Measurements from ENCODE around the gene TLN1. TPM values are rescaled to one million over a fixed set of nuclear protein-coding genes. Genes with fewer than 3 reads are reported as not detected.
A peak's percentile ranks its signal among the peaks of the same experiment; 100 is the strongest.

The TLN1 gene
- total and polyA plus RNA-seq, 2 donors (not counting 1 experiment from before 2014, with no cell fraction given), result 102 to 280 TPM

DNA sequence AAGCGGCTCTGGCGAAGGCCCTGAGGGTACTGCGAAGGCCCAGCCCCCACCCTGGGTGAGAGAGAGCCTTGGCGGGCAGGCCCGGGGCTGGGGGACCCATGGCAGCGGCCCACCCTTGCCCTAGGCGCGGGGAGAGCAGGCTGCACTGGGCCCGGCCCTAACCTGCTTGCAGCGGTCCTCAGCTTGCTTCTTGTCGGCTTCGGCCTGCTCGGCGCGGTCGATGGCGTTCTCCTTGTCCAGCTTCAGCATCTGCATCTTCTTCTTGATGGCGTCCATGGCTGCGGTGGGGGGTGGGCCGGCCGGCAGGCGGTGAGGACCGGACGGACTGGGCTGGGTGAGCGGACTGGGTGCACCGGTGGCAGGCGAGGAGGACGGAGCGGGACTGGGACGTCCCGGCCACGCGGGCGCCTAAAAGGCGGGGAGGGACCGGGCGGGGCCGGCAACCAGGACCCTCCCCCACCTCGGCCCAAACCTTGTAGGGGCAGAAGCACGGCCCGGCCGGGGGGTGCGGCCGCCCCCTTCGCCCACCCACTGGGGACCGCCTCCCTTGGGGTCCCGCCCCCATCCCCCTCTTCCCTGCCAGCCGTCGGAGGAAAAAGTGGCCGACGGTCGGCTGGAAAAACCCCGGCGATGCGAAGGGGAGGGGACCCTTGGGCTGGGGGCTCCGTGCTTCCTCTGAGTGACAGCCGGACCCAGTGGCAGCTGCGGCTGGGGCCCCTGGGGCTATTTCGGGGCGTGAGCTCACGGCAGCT, 42.3 kb downstream of the TLN1 start, which contains the start of gene TPM2:
Gene TPM2, minus strand, starts transcription at position 384 of the 752 bp plus-strand sequence. Its CDS starts 108 bp downstream, at position 276.
- Histone ChIP-seq H2AFZ (ENCODE audit: insufficient read depth, low read depth, low read length, poor library complexity, severe bottlenecking) (peak within 1 kb of the TSS; percentile 87), H3K9ac (ENCODE audit: low read length) (peak within 1 kb of the TSS; percentile 83), H3K4me2 (replicated peaks; ENCODE audit: low read depth, low read length, poor library complexity, severe bottlenecking) (peak within 1 kb of the TSS; percentile 99), H3K36me3 (replicated peaks in 1 of 2; ENCODE audit: control extremely low read depth in 1 of 2, control insufficient read depth in 1 of 2, extremely low read depth in 1 of 2, insufficient read depth in 2 of 2, low read length in 1 of 2) (no peaks in the 10 kb centered on the region), H3K4me3 (ENCODE audit: control extremely low read depth in 1 of 5, extremely low read depth in 1 of 5, insufficient read depth in 1 of 5, low read depth in 2 of 5, low read length in 4 of 5) (peak within 1 kb of the TSS; percentile 56 to 89 (median 67)), H4K20me1 (ENCODE audit: control insufficient read depth, insufficient read depth, low read length, poor library complexity, severe bottlenecking) (no peaks in the 10 kb centered on the region), H3K4me1 (ENCODE audit: control insufficient read depth in 2 of 2, insufficient read depth in 2 of 2, low read length in 2 of 2) (peaks cover 3 to 17% of the 10 kb centered on the region in 2 donors), H3K79me2 (ENCODE audit: control insufficient read depth, insufficient read depth, low read length) (no peaks in the 10 kb centered on the region), H3K9me3 (ENCODE audit: control extremely low read depth in 1 of 3, control insufficient read depth in 2 of 3, insufficient read depth in 1 of 3, low read length in 2 of 3) (no peaks in the 10 kb centered on the region), H3K27ac (ENCODE audit: low read length in 2 of 2) (peak within 1 kb of the TSS in 1 of 2 donors; percentile 65), H3K27me3 (replicated peaks in 1 of 4; ENCODE audit: control extremely low read depth in 1 of 4, control insufficient read depth in 3 of 4, insufficient read depth in 4 of 4, low read length in 3 of 4) (no peaks in the 10 kb centered on the region)
- no peak for DNase-seq
- CTCF ChIA-PET, result interaction anchor here (0.7 to 10.0 kb wide), 9 partner anchors 10 to 75 kb away, joined by 3 to 195 read pairs (median 7); partner anchors contain the start of genes CCDC107, CD72, CREB3 and RMRP
- peaks cover 11% of the 10 kb centered on the region for H3K4me1 Mint-ChIP-seq
- WGBS (ENCODE audit: insufficient coverage), result 43% methylated on average over 61 of the region's 61 CpGs
- intact Hi-C loops (cut with micrococcal nuclease), result loop anchor here (1.0 kb wide), 1 partner anchor 30 kb away; no protein-coding TSS in a partner anchor
- peak within 1 kb of the TSS; percentile 72 for H3K27ac Mint-ChIP-seq
- H3K9me3 Mint-ChIP-seq (ENCODE audit: insufficient read depth), result no peaks in the 10 kb centered on the region
- POLR2A ChIA-PET, result interaction anchor here (0.7 to 2.5 kb wide), 6 partner anchors 12 to 43 kb away, joined by 3 to 11 read pairs (median 3); partner anchors contain the start of genes CA9, CCDC107, CREB3 and RMRP
- TF ChIP-seq, protein P1, sequence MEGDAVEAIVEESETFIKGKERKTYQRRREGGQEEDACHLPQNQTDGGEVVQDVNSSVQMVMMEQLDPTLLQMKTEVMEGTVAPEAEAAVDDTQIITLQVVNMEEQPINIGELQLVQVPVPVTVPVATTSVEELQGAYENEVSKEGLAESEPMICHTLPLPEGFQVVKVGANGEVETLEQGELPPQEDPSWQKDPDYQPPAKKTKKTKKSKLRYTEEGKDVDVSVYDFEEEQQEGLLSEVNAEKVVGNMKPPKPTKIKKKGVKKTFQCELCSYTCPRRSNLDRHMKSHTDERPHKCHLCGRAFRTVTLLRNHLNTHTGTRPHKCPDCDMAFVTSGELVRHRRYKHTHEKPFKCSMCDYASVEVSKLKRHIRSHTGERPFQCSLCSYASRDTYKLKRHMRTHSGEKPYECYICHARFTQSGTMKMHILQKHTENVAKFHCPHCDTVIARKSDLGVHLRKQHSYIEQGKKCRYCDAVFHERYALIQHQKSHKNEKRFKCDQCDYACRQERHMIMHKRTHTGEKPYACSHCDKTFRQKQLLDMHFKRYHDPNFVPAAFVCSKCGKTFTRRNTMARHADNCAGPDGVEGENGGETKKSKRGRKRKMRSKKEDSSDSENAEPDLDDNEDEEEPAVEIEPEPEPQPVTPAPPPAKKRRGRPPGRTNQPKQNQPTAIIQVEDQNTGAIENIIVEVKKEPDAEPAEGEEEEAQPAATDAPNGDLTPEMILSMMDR (IDR thresholded peaks at IDR 0.05), result no peak
- TF ChIP-seq EZH2 (IDR thresholded peaks at IDR 0.05; ENCODE audit: borderline replicate concordance, insufficient read depth, low read depth, low read length, poor library complexity, severe bottlenecking), result no peak
- peak within 1 kb of the TSS; percentile 88 for H3K4me3 Mint-ChIP-seq
- H3K27me3 Mint-ChIP-seq, result no peaks in the 10 kb centered on the region
- peak; percentile 9 for ATAC-seq (ENCODE audit: low read depth)
